Loucy (cell line): ENCODE measurements around the gene INPP4B.

Experiments
- H2AFZ ChIP-seq: fragments of 200-600 bp; sonication (generic); 2 replicates; pipeline ENCODE4 v1.6.0; 2016; ENCODE audit warnings: antibody characterized with exemption, mild to moderate bottlenecking, low read length, moderate library complexity
- H3F3A ChIP-seq: fragments of 200-600 bp; 2 replicates; pipeline ENCODE4 v1.6.0; 2016; ENCODE audit warnings: antibody characterized with exemption, low read depth, mild to moderate bottlenecking
- H3K27me3 ChIP-seq: fragments of 200-600 bp; sonication (generic); 2 replicates; pipeline ENCODE4 v1.6.1; 2014; ENCODE audit warnings: low read length, mild to moderate bottlenecking; ENCODE audit not compliant: insufficient read depth, poor library complexity, severe bottlenecking
- H3K36me3 ChIP-seq: fragments of 200-600 bp; sonication (generic); 2 replicates; pipeline ENCODE4 v1.6.1; 2016; ENCODE audit warnings: low read length; ENCODE audit not compliant: insufficient read depth
- H3K4me1 ChIP-seq: fragments of 200-600 bp; sonication (generic); 2 replicates; pipeline ENCODE4 v1.5.1; 2014; ENCODE audit warnings: low read length, mild to moderate bottlenecking; ENCODE audit not compliant: insufficient read depth, poor library complexity, severe bottlenecking
- H3K4me2 ChIP-seq: fragments of 200-600 bp; sonication (generic); 2 replicates; pipeline ENCODE4 v1.6.0; 2014; ENCODE audit warnings: antibody characterized with exemption, low read length, low read depth, mild to moderate bottlenecking; ENCODE audit not compliant: poor library complexity, severe bottlenecking
- H3K4me3 ChIP-seq: fragments of 200-600 bp; sonication (generic); 2 replicates; pipeline ENCODE4 v1.5.1; 2014; ENCODE audit warnings: low read length, mild to moderate bottlenecking, mixed read lengths; ENCODE audit not compliant: poor library complexity, severe bottlenecking
- H3K79me2 ChIP-seq: fragments of 200-600 bp; sonication (generic); 2 replicates; pipeline ENCODE4 v1.6.1; 2014; ENCODE audit warnings: low read length; ENCODE audit not compliant: insufficient read depth
- H3K9ac ChIP-seq: fragments of 200-600 bp; sonication (generic); 2 replicates; pipeline ENCODE4 v1.6.0; 2014; ENCODE audit warnings: mild to moderate bottlenecking, low read depth, low read length, moderate library complexity; ENCODE audit not compliant: poor library complexity, severe bottlenecking
- H3K9me2 ChIP-seq: fragments of 200-600 bp; sonication (generic); replicated peaks from 2 replicates; pipeline ENCODE4 v1.6.1; 2016; ENCODE audit warnings: low read depth, low read length, mixed read lengths
- H3K9me3 ChIP-seq: fragments of 200-600 bp; sonication (generic); 2 replicates; pipeline ENCODE4 v1.6.1; 2014; ENCODE audit warnings: mild to moderate bottlenecking, antibody characterized with exemption, low read length, low read depth; ENCODE audit not compliant: insufficient read depth
- H4K20me1 ChIP-seq: fragments of 200-600 bp; sonication (generic); 2 replicates; pipeline ENCODE4 v1.6.0; 2014; ENCODE audit warnings: antibody characterized with exemption, low read length, mild to moderate bottlenecking; ENCODE audit not compliant: insufficient read depth, poor library complexity, severe bottlenecking
- EZH2phosphoT487 ChIP-seq: fragments of 200-600 bp; IDR thresholded peaks from 2 replicates; pipeline ENCODE4 v1.6.1; 2018; ENCODE audit warnings: antibody characterized with exemption, mild to moderate bottlenecking, moderate library complexity, borderline replicate concordance
- TF ChIP-seq, protein P1 (sequence below): fragments of 200-600 bp; sonication (generic); conservative IDR thresholded peaks from 2 replicates; pipeline ENCODE4 v1.5.1; 2014; ENCODE audit warnings: mild to moderate bottlenecking, antibody characterized with exemption, low read length

Gene INPP4B

DNA sequence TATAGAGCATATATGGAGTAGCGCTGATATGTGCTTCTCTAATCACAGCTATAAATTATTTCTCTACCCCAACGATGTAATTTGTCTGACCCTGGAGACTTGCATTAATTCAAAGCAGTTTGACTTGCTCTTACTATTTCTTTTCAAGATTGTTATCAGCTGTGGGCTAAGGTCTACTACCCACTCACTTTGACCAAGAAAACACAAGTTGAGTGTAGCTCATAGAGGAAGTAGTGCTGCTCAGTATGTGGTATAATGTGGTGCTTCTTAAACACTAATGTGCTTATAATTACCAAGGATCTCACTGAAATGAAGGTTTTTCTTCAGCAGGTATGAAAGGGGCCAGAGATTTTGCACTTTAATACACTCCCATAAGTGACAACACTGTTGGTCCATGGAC, 70.1 kb downstream of the INPP4B start:
- TF ChIP-seq EZH2phosphoT487, result no peak
- TF ChIP-seq, protein P1, sequence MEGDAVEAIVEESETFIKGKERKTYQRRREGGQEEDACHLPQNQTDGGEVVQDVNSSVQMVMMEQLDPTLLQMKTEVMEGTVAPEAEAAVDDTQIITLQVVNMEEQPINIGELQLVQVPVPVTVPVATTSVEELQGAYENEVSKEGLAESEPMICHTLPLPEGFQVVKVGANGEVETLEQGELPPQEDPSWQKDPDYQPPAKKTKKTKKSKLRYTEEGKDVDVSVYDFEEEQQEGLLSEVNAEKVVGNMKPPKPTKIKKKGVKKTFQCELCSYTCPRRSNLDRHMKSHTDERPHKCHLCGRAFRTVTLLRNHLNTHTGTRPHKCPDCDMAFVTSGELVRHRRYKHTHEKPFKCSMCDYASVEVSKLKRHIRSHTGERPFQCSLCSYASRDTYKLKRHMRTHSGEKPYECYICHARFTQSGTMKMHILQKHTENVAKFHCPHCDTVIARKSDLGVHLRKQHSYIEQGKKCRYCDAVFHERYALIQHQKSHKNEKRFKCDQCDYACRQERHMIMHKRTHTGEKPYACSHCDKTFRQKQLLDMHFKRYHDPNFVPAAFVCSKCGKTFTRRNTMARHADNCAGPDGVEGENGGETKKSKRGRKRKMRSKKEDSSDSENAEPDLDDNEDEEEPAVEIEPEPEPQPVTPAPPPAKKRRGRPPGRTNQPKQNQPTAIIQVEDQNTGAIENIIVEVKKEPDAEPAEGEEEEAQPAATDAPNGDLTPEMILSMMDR, result no peak
- Histone ChIP-seq H3K36me3 (no peaks in the 10 kb centered on the region), H3K9me2 (no peaks in the 10 kb centered on the region)

DNA sequence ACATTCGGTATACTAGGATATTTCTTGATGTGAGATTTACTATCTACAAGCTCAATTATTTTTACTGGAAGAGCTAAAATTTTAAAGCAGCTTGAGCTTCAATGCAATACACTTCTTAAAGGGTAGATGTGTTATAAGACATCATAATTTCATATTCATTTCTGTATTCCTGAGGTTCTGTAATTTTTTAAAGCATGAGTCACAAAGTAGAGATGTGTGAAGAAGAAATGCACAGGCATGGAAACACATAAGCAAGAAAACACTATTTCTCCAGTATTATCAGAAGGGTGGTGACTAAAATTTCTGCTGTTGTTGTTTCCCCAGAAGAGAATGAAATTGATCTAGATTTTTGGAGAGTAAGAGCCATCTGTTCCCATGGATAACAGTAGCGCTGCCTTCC, 72.6 kb downstream of the INPP4B start:
- no peaks in the 10 kb centered on the region for H4K20me1 ChIP-seq
- no peaks in the 10 kb centered on the region for H3K9me2 ChIP-seq
- H3K27me3 ChIP-seq, result no peaks in the 10 kb centered on the region
- H3K36me3 ChIP-seq, result no peaks in the 10 kb centered on the region
- no peak overlapping the region for H2AFZ ChIP-seq
- no peaks in the 10 kb centered on the region for H3K9me3 ChIP-seq
- H3K9ac ChIP-seq, result no peak overlapping the region
- H3K4me3 ChIP-seq, result no peak overlapping the region
- H3K4me1 ChIP-seq, result peaks cover 18% of the 10 kb centered on the region
- TF ChIP-seq EZH2phosphoT487, result no peak
- TF ChIP-seq, protein P1, result no peak
- H3K79me2 ChIP-seq, result no peaks in the 10 kb centered on the region
- no peaks in the 10 kb centered on the region for H3F3A ChIP-seq
- H3K4me2 ChIP-seq, result no peak overlapping the region

More for the DNA sequence above, 70.1 kb downstream of the INPP4B start:
- H3K79me2 ChIP-seq, result no peaks in the 10 kb centered on the region
- no peaks in the 10 kb centered on the region for H3K9me3 ChIP-seq
- peak overlapping the region; percentile 36 for H3K4me2 ChIP-seq
- peak overlapping the region; percentile 18 for H3K4me3 ChIP-seq
- peaks cover 18% of the 10 kb centered on the region for H3K4me1 ChIP-seq
- H2AFZ ChIP-seq, result no peak overlapping the region
- H3K27me3 ChIP-seq, result no peaks in the 10 kb centered on the region
- no peaks in the 10 kb centered on the region for H4K20me1 ChIP-seq
- H3K9ac ChIP-seq, result no peak overlapping the region
- no peaks in the 10 kb centered on the region for H3F3A ChIP-seq

DNA sequence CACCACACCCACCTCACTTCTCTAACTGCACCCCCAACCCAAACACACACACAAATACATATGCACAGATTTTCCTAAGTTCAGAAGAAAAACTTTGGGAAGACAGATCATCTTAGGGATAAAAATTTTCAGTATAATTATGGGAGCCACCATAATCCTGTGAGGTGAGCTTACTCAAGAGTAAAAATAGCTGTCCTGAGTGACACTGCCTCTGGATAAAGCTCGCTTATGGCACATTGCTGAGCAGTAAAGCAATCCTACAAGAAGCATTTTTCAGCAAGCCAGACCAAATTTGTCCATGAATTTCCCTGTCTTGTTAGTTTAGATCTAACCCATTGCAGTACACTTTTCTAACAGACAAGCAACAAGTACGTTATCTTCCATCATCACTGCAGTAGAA, 83.8 kb downstream of the INPP4B start:
- H2AFZ ChIP-seq, result no peak overlapping the region
- no peak for TF ChIP-seq EZH2phosphoT487
- TF ChIP-seq, protein P1, result no peak
- H3K27me3 ChIP-seq, result no peaks in the 10 kb centered on the region
- H4K20me1 ChIP-seq, result no peaks in the 10 kb centered on the region
- no peaks in the 10 kb centered on the region for H3K79me2 ChIP-seq
- H3K9me2 ChIP-seq, result no peaks in the 10 kb centered on the region
- H3F3A ChIP-seq, result no peaks in the 10 kb centered on the region
- no peak overlapping the region for H3K4me2 ChIP-seq
- H3K9ac ChIP-seq, result no peak overlapping the region
- H3K4me3 ChIP-seq, result no peak overlapping the region
- no peaks in the 10 kb centered on the region for H3K36me3 ChIP-seq
- no peaks in the 10 kb centered on the region for H3K9me3 ChIP-seq
- peaks cover 3% of the 10 kb centered on the region for H3K4me1 ChIP-seq
